Islet of Langerhans (tissue), 1 donor: Measurements from ENCODE around the gene EMC9.

Experiments used
- FAIRE-seq: peaks from one replicate; lab custom pipeline; 2011; peaks lifted over from hg19 to GRCh38; lab: Jason Lieb, UNC

Gene EMC9

GRCh38 chr14:24149302-24149969 is 8.0 kb upstream of the EMC9 start:
- FAIRE-seq, result no peak

GRCh38 chr14:24147761-24148428 is 6.5 kb upstream of the EMC9 start:
- no peak for FAIRE-seq

GRCh38 chr14:24146978-24147760 is 5.8 kb upstream of the EMC9 start, which contains the start of gene RNF31:
Gene RNF31 (plus strand): TSS chr14:24147498. CDS start chr14:24147699, 201 bp downstream.
- FAIRE-seq, result no peak

GRCh38 chr14:24146453-24146977 is 5.1 kb upstream of the EMC9 start, which contains the start of gene PSME2:
Gene PSME2 (minus strand): TSS chr14:24146610. CDS start chr14:24146581, 29 bp downstream.
- no peak for FAIRE-seq

- no peak for FAIRE-seq
These were observed 4.5 kb upstream of the EMC9 start for GRCh38 chr14:24145690-24146452.

GRCh38 chr14:24145219-24145618 is 3.8 kb upstream of the EMC9 start:
- no peak for FAIRE-seq

GRCh38 chr14:24144451-24144850 is 3.1 kb upstream of the EMC9 start:
- FAIRE-seq, result no peak

GRCh38 chr14:24143511-24143910 is 2.1 kb upstream of the EMC9 start:
- FAIRE-seq, result no peak

GRCh38 chr14:24139272-24139934 is 2.0 kb downstream of the EMC9 start:
- no peak for FAIRE-seq

GRCh38 chr14:24138396-24139271 is 2.8 kb downstream of the EMC9 start:
- FAIRE-seq, result no peak

GRCh38 chr14:24137529-24138395 is 3.6 kb downstream of the EMC9 start:
- no peak for FAIRE-seq

- no peak for FAIRE-seq
These were observed 4.5 kb downstream of the EMC9 start for GRCh38 chr14:24136684-24137528.

GRCh38 chr14:24135834-24136683 is 5.3 kb downstream of the EMC9 start, which contains the start of gene PSME1:
Gene PSME1 (plus strand): TSS chr14:24136194. CDS start chr14:24136263, 69 bp downstream.
- FAIRE-seq, result no peak

GRCh38 chr14:24135584-24135833 is 5.9 kb downstream of the EMC9 start:
- FAIRE-seq, result no peak

GRCh38 chr14:24133735-24134134 is 7.7 kb downstream of the EMC9 start:
- no peak for FAIRE-seq

- no peak for FAIRE-seq
These were observed 8.4 kb downstream of the EMC9 start for GRCh38 chr14:24132976-24133375.

GRCh38 chr14:24132061-24132685 is 9.2 kb downstream of the EMC9 start:
- no peak for FAIRE-seq
